B cell (primary cell): ENCODE results near the gene PPP1R36. TPM values are rescaled to one million over a fixed set of nuclear protein-coding genes. Genes with fewer than 3 reads are reported as not detected.
"Not testable (repeated sequence)": the region's sequence is repeated elsewhere in the genome, so short reads cannot be mapped to it uniquely, and the experiment has no call there.

Source experiments
- ATAC-seq: fragments of 200-7000 bp; cut with Tn5 transposase; one replicate; pipeline ENCODE4 v1.10.0; 2021; ENCODE audit warnings: low read depth, mild to moderate bottlenecking, moderate number of reproducible peaks, moderate library complexity
- CTCF ChIA-PET: fragments of 350-600 bp; sonication (Branson Sonifier 250); formaldehyde crosslinking; loops from one replicate; lab custom pipeline; 2021; ENCODE audit warnings: antibody characterized with exemption, inconsistent platforms; lab: Charles Lee
- POLR2A ChIA-PET: fragments of 350-600 bp; sonication (Branson Sonifier 250); formaldehyde crosslinking; loops from one replicate; lab custom pipeline; 2021; ENCODE audit warnings: antibody characterized with exemption; lab: Charles Lee
- DNase-seq: peaks from one replicate; pipeline ENCODE4 v3.0.0; 2013
- H2AFZ ChIP-seq: 2 replicates; pipeline ENCODE4 v1.6.1; 2012; ENCODE audit warnings: mild to moderate bottlenecking, low read depth, low read length; ENCODE audit not compliant: insufficient read depth, poor library complexity, severe bottlenecking
- H3K27ac ChIP-seq, 2 donors: 1 replicate in 1 of 2; 2 replicates in 1 of 2; pipeline ENCODE4 v1.5.1; 2012 to 2013; ENCODE audit warnings: low read length in 2 of 2, mild to moderate bottlenecking in 2 of 2, moderate library complexity in 1 of 2
- H3K27me3 ChIP-seq, 4 experiments: fragments of 200-600 bp in 1 of 4; sonication (generic) in 1 of 4; replicated peaks in 1 of 4; 1 replicate in 2 of 4; 2 replicates in 2 of 4; pipeline versions ENCODE4 v1.6.1 to v1.7.0; 2013 to 2016; ENCODE audit warnings: low read length in 3 of 4, mild to moderate bottlenecking in 2 of 4, mixed read lengths in 1 of 4, moderate library complexity in 1 of 4; ENCODE audit not compliant: insufficient read depth in 4 of 4, control insufficient read depth in 3 of 4; ENCODE audit errors: control extremely low read depth in 1 of 4
- H3K36me3 ChIP-seq, 2 experiments: replicated peaks in 1 of 2; 1 replicate in 1 of 2; 2 replicates in 1 of 2; pipeline versions ENCODE4 v1.6.1 to v1.7.1; 2013; ENCODE audit warnings: low read length in 1 of 2; ENCODE audit not compliant: insufficient read depth in 2 of 2, control insufficient read depth in 1 of 2; ENCODE audit errors: control extremely low read depth in 1 of 2, extremely low read depth in 1 of 2
- H3K4me1 ChIP-seq, 2 donors: fragments of 200-600 bp in 1 of 2; sonication (generic) in 1 of 2; 1 replicate in 1 of 2; 2 replicates in 1 of 2; pipeline versions ENCODE4 v1.5.1 to v1.6.1; 2013 to 2017; ENCODE audit warnings: low read length in 2 of 2; ENCODE audit not compliant: control insufficient read depth in 2 of 2, insufficient read depth in 2 of 2
- H3K4me2 ChIP-seq: replicated peaks from 2 replicates; pipeline ENCODE3; 2012; ENCODE audit warnings: mild to moderate bottlenecking, low read depth, low read length; ENCODE audit not compliant: poor library complexity, severe bottlenecking
- H3K4me3 ChIP-seq, 5 experiments: fragments of 200-600 bp in 1 of 5; sonication (generic) in 1 of 5; 1 replicate in 3 of 5; 2 replicates in 2 of 5; pipeline versions ENCODE4 v1.5.1 to v1.7.0; 2011 to 2016; ENCODE audit warnings: low read length in 4 of 5, mild to moderate bottlenecking in 4 of 5, low read depth in 2 of 5, control low read depth in 1 of 5, moderate library complexity in 1 of 5; ENCODE audit not compliant: insufficient read depth in 1 of 5; ENCODE audit errors: control extremely low read depth in 1 of 5, extremely low read depth in 1 of 5
- H3K79me2 ChIP-seq: fragments of 200-600 bp; sonication (generic); one replicate; pipeline ENCODE4 v1.6.0; 2016; ENCODE audit warnings: low read length; ENCODE audit not compliant: control insufficient read depth, insufficient read depth
- H3K9ac ChIP-seq: fragments of 200-600 bp; sonication (generic); 2 replicates; pipeline ENCODE4 v1.6.1; 2017; ENCODE audit warnings: mild to moderate bottlenecking, low read length, moderate library complexity
- H3K9me3 ChIP-seq, 3 donors: one replicate each; pipeline versions ENCODE4 v1.6.1 to v1.7.1; 2013; ENCODE audit warnings: low read length in 2 of 3; ENCODE audit not compliant: control insufficient read depth in 2 of 3, insufficient read depth in 1 of 3; ENCODE audit errors: control extremely low read depth in 1 of 3
- H4K20me1 ChIP-seq: 2 replicates; pipeline ENCODE4 v1.6.0; 2012; ENCODE audit warnings: mild to moderate bottlenecking, low read length; ENCODE audit not compliant: insufficient read depth, control insufficient read depth, poor library complexity, severe bottlenecking
- H3K27ac Mint-ChIP-seq: one replicate; pipeline ENCODE4 v1.8.0; 2021; ENCODE audit warnings: mixed read lengths
- H3K27me3 Mint-ChIP-seq: one replicate; pipeline ENCODE4 v1.8.0; 2021; ENCODE audit warnings: mixed read lengths
- H3K4me1 Mint-ChIP-seq: one replicate; pipeline ENCODE4 v1.8.0; 2021; ENCODE audit warnings: mixed read lengths
- H3K4me3 Mint-ChIP-seq: one replicate; pipeline ENCODE4 v1.8.0; 2021; ENCODE audit warnings: mixed read lengths
- H3K9me3 Mint-ChIP-seq: one replicate; pipeline ENCODE4 v1.8.0; 2022; ENCODE audit warnings: mixed read lengths; ENCODE audit not compliant: insufficient read depth
- CTCF ChIP-seq: fragments of 200-600 bp; IDR thresholded peaks from one replicate; pipeline ENCODE4 v1.8.0; 2022; ENCODE audit warnings: antibody characterized with exemption, mild to moderate bottlenecking
- EZH2 ChIP-seq: IDR thresholded peaks from 2 replicates; pipeline ENCODE4 v1.6.1; 2012; ENCODE audit warnings: borderline replicate concordance, low read depth, mild to moderate bottlenecking, moderate library complexity, low read length; ENCODE audit not compliant: insufficient read depth, poor library complexity, severe bottlenecking
- WGBS: methylation state at CpG from one replicate; pipeline ENCODE4 v1.1.5; 2013; ENCODE audit warnings: missing lambda C conversion rate; ENCODE audit not compliant: insufficient coverage; 5-methylcytosine and 5-hydroxymethylcytosine counted together
- intact Hi-C: fragments of 100-400 bp; cut with micrococcal nuclease; formaldehyde crosslinking; loops from one replicate; pipeline ENCODE4 v1.10.0; 2022
- polyA plus RNA-seq: library from polyadenylated mRNA; depleted of rRNA; stranded (reverse); fragments of >200 nt; gene quantifications from 2 replicates; pipeline ENCODE4 v1.2.3, GENCODE V29; 2012
- total RNA-seq, 2 donors: library from RNA; stranded (reverse); fragments of 120-200 nt in 1 of 2; gene quantifications; 1 replicate in 1 of 2; 2 replicates in 1 of 2; pipeline versions ENCODE4 v1.2.3 to v1.2.4, GENCODE V29; 2013 to 2022

PPP1R36 gene
- total and polyA plus RNA-seq, 2 donors (not counting 1 experiment from before 2014, with no cell fraction given) = 0.06 TPM; not detected in 1

GRCh38 chr14:64614166-64614565, 64.4 kb downstream of the PPP1R36 start:
- Mint-ChIP-seq H3K27me3 (peaks cover 18% of the 10 kb centered on the region), H3K4me3 (no peak overlapping the region), H3K27ac (no peak overlapping the region), H3K9me3 (no peaks in the 10 kb centered on the region), H3K4me1 (no peaks in the 10 kb centered on the region)
- WGBS = no CpG with 5 or more reads among the region's 2 CpGs
- Histone ChIP-seq H3K9ac (no peak overlapping the region), H3K9me3 (no peaks in the 10 kb centered on the region), H4K20me1 (no peaks in the 10 kb centered on the region), H3K4me2 (no peak overlapping the region), H2AFZ (no peak overlapping the region), H3K36me3 (no peaks in the 10 kb centered on the region), H3K27ac (no peak overlapping the region), H3K79me2 (no peaks in the 10 kb centered on the region), H3K4me3 (no peak overlapping the region), H3K4me1 (no peaks in the 10 kb centered on the region), H3K27me3 (peaks cover 0 to 4% (median 0%) of the 10 kb centered on the region in 4 experiments)
- DNase-seq (no peak), ATAC-seq (no peak)
- POLR2A ChIA-PET = no interaction called here
- TF ChIP-seq EZH2 (no peak), CTCF (no peak)
- intact Hi-C loops = no loop called here
- CTCF ChIA-PET = interaction anchor here (2.6 kb wide), 1 partner anchor 23 kb away, joined by 9 read pairs; no protein-coding TSS in a partner anchor

- Histone ChIP-seq H3K36me3 (no peaks in the 10 kb centered on the region), H2AFZ (no peak overlapping the region), H3K9ac (no peak overlapping the region), H3K4me2 (no peak overlapping the region), H4K20me1 (no peaks in the 10 kb centered on the region), H3K4me1 (no peaks in the 10 kb centered on the region), H3K27me3 (peaks cover 0 to 4% (median 0%) of the 10 kb centered on the region in 4 experiments), H3K4me3 (no peak overlapping the region), H3K9me3 (no peaks in the 10 kb centered on the region), H3K79me2 (no peaks in the 10 kb centered on the region), H3K27ac (no peak overlapping the region)
- TF ChIP-seq CTCF = no peak
- no peak for TF ChIP-seq EZH2
- DNase-seq = no peak
- 85% methylated on average over 5 of the region's 7 CpGs for WGBS
- intact Hi-C loops = no loop called here
- no peak for ATAC-seq
- Mint-ChIP-seq H3K27ac (no peak overlapping the region), H3K4me3 (no peak overlapping the region), H3K4me1 (no peaks in the 10 kb centered on the region), H3K9me3 (no peaks in the 10 kb centered on the region), H3K27me3 (peaks cover 18% of the 10 kb centered on the region)
- ChIA-PET POLR2A (no interaction called here), CTCF (interaction anchor here (2.6 kb wide), 1 partner anchor 22 kb away, joined by 9 read pairs; no protein-coding TSS in a partner anchor)
Observed at GRCh38 chr14:64614805-64615391, 65.1 kb downstream of the PPP1R36 start.

- H3K9me3 ChIP-seq, H3K9me3 Mint-ChIP-seq, CTCF ChIA-PET, intact Hi-C loops, H3K27ac Mint-ChIP-seq, H2AFZ ChIP-seq, H3K4me3 Mint-ChIP-seq, H3K4me1 Mint-ChIP-seq, H3K4me1 ChIP-seq, H3K27ac ChIP-seq, H3K79me2 ChIP-seq, ATAC-seq, POLR2A ChIA-PET, H3K9ac ChIP-seq, H3K4me3 ChIP-seq, H3K36me3 ChIP-seq, H3K4me2 ChIP-seq, H4K20me1 ChIP-seq, H3K27me3 ChIP-seq, DNase-seq: not testable (repeated sequence)
- WGBS = 89% methylated on average over 6 of the region's 8 CpGs
- H3K27me3 Mint-ChIP-seq = peaks cover 26% of the 10 kb centered on the region
Observed at GRCh38 chr14:64617872-64618408, 68.2 kb downstream of the PPP1R36 start.
